Activated CD8-positive, alpha-beta memory T cell treated with anti-CD3 and anti-CD28 coated beads, Interleukin-2, amount 10 ng/mL, durations not matched to agents 7 days and 5 days (primary cell): ENCODE results near the gene XIRP2. TPM values are rescaled to one million over a fixed set of nuclear protein-coding genes. Genes with fewer than 3 reads are reported as not detected.

ENCODE experiments used
- ATAC-seq: fragments of 150-1000 bp; cut with Tn5 transposase; one replicate; pipeline ENCODE4 v1.10.0; 2021; ENCODE audit warnings: moderate library complexity
- CTCF ChIA-PET: fragments of 350-600 bp; sonication (Branson Sonifier 250); formaldehyde crosslinking; loops from one replicate; lab custom pipeline; 2021; ENCODE audit warnings: antibody characterized with exemption; lab: Charles Lee
- DNase-seq: peaks from one replicate; pipeline ENCODE4 v3.0.0-alpha.2; 2020
- H3K27ac Mint-ChIP-seq: one replicate; pipeline ENCODE4 v1.8.0; 2021; ENCODE audit warnings: mild to moderate bottlenecking, mixed read lengths
- H3K27me3 Mint-ChIP-seq: one replicate; pipeline ENCODE4 v1.8.0; 2021; ENCODE audit warnings: mixed read lengths
- H3K36me3 Mint-ChIP-seq: one replicate; pipeline ENCODE4 v1.8.0; 2021; ENCODE audit warnings: mild to moderate bottlenecking, mixed read lengths
- H3K4me1 Mint-ChIP-seq: one replicate; pipeline ENCODE4 v1.8.0; 2021; ENCODE audit warnings: mixed read lengths
- H3K4me3 Mint-ChIP-seq: one replicate; pipeline ENCODE4 v1.8.0; 2021; ENCODE audit warnings: mild to moderate bottlenecking, moderate library complexity, mixed read lengths
- H3K9me3 Mint-ChIP-seq: one replicate; pipeline ENCODE4 v1.8.0; 2022; ENCODE audit warnings: low read depth, mixed read lengths
- total RNA-seq, 2 experiments: library from RNA; stranded (reverse); gene quantifications; one replicate each; pipeline ENCODE4 v1.2.3, GENCODE V29; 2021

XIRP2 gene
- total RNA-seq, 2 experiments from 2014 or later, result not detected

- DNase-seq (no peak), ATAC-seq (no peak)
- H3K4me1 Mint-ChIP-seq, result no peaks in the 10 kb centered on the region
- H3K27me3 Mint-ChIP-seq, result no peaks in the 10 kb centered on the region
- CTCF ChIA-PET, result no interaction called here
- no peak overlapping the region for H3K27ac Mint-ChIP-seq
- peaks cover 2% of the 10 kb centered on the region for H3K9me3 Mint-ChIP-seq
- no peak overlapping the region for H3K4me3 Mint-ChIP-seq
- no peaks in the 10 kb centered on the region for H3K36me3 Mint-ChIP-seq
These were observed 246.2 kb downstream of the XIRP2 start for GRCh38 chr2:167134381-167135072.

- Mint-ChIP-seq H3K36me3 (no peaks in the 10 kb centered on the region), H3K9me3 (peaks cover 2% of the 10 kb centered on the region), H3K4me1 (no peaks in the 10 kb centered on the region), H3K27ac (no peak overlapping the region), H3K27me3 (no peaks in the 10 kb centered on the region), H3K4me3 (no peak overlapping the region)
- ATAC-seq (no peak), DNase-seq (no peak)
- CTCF ChIA-PET, result no interaction called here
These were observed 247.4 kb downstream of the XIRP2 start for GRCh38 chr2:167135706-167136105.

GRCh38 chr2:167136879-167137596 lies 248.8 kb downstream of the XIRP2 start:
- no peak for ATAC-seq
- H3K9me3 Mint-ChIP-seq, result peaks cover 2% of the 10 kb centered on the region
- CTCF ChIA-PET, result no interaction called here
- no peaks in the 10 kb centered on the region for H3K27me3 Mint-ChIP-seq
- no peaks in the 10 kb centered on the region for H3K4me1 Mint-ChIP-seq
- no peak overlapping the region for H3K4me3 Mint-ChIP-seq
- H3K27ac Mint-ChIP-seq, result no peak overlapping the region
- no peaks in the 10 kb centered on the region for H3K36me3 Mint-ChIP-seq
- DNase-seq, result no peak

GRCh38 chr2:167140330-167140729 lies 252.1 kb downstream of the XIRP2 start:
- DNase-seq (no peak), ATAC-seq (no peak)
- no peak overlapping the region for H3K27ac Mint-ChIP-seq
- CTCF ChIA-PET, result no interaction called here
- no peaks in the 10 kb centered on the region for H3K27me3 Mint-ChIP-seq
- H3K4me1 Mint-ChIP-seq, result no peaks in the 10 kb centered on the region
- H3K36me3 Mint-ChIP-seq, result no peaks in the 10 kb centered on the region
- H3K9me3 Mint-ChIP-seq, result peaks cover 2% of the 10 kb centered on the region
- no peak overlapping the region for H3K4me3 Mint-ChIP-seq

- H3K4me3 Mint-ChIP-seq, result no peak overlapping the region
- no peak overlapping the region for H3K27ac Mint-ChIP-seq
- H3K9me3 Mint-ChIP-seq, result peaks cover 2% of the 10 kb centered on the region
- no peaks in the 10 kb centered on the region for H3K36me3 Mint-ChIP-seq
- no peaks in the 10 kb centered on the region for H3K27me3 Mint-ChIP-seq
- DNase-seq (no peak), ATAC-seq (no peak)
- CTCF ChIA-PET, result no interaction called here
- no peaks in the 10 kb centered on the region for H3K4me1 Mint-ChIP-seq
These were observed 252.5 kb downstream of the XIRP2 start for GRCh38 chr2:167140767-167141166.

- Mint-ChIP-seq H3K36me3 (no peaks in the 10 kb centered on the region), H3K9me3 (peaks cover 2% of the 10 kb centered on the region), H3K27ac (no peak overlapping the region), H3K27me3 (no peaks in the 10 kb centered on the region), H3K4me3 (no peak overlapping the region), H3K4me1 (no peaks in the 10 kb centered on the region)
- CTCF ChIA-PET, result no interaction called here
- ATAC-seq (no peak), DNase-seq (no peak)
These were observed 254.3 kb downstream of the XIRP2 start for GRCh38 chr2:167142554-167142953.

- H3K4me1 Mint-ChIP-seq, result no peaks in the 10 kb centered on the region
- CTCF ChIA-PET, result no interaction called here
- H3K9me3 Mint-ChIP-seq, result no peaks in the 10 kb centered on the region
- ATAC-seq (no peak), DNase-seq (no peak)
- no peak overlapping the region for H3K27ac Mint-ChIP-seq
- H3K27me3 Mint-ChIP-seq, result no peaks in the 10 kb centered on the region
- H3K36me3 Mint-ChIP-seq, result no peaks in the 10 kb centered on the region
- no peak overlapping the region for H3K4me3 Mint-ChIP-seq
These were observed 256.1 kb downstream of the XIRP2 start for GRCh38 chr2:167144179-167144898.

- Mint-ChIP-seq H3K36me3 (no peaks in the 10 kb centered on the region), H3K27ac (no peak overlapping the region), H3K9me3 (no peaks in the 10 kb centered on the region), H3K27me3 (no peaks in the 10 kb centered on the region), H3K4me3 (no peak overlapping the region), H3K4me1 (no peaks in the 10 kb centered on the region)
- CTCF ChIA-PET, result no interaction called here
- no peak for ATAC-seq
- no peak for DNase-seq
These were observed 259.1 kb downstream of the XIRP2 start for GRCh38 chr2:167147271-167147941.

GRCh38 chr2:167151894-167152293 lies 263.6 kb downstream of the XIRP2 start:
- no peak overlapping the region for H3K4me3 Mint-ChIP-seq
- H3K27me3 Mint-ChIP-seq, result no peaks in the 10 kb centered on the region
- H3K27ac Mint-ChIP-seq, result no peak overlapping the region
- H3K4me1 Mint-ChIP-seq, result no peaks in the 10 kb centered on the region
- DNase-seq, result no peak
- H3K9me3 Mint-ChIP-seq, result no peaks in the 10 kb centered on the region
- CTCF ChIA-PET, result no interaction called here
- ATAC-seq, result no peak
- H3K36me3 Mint-ChIP-seq, result no peaks in the 10 kb centered on the region

- CTCF ChIA-PET, result no interaction called here
- Mint-ChIP-seq H3K9me3 (no peaks in the 10 kb centered on the region), H3K27ac (no peak overlapping the region), H3K27me3 (no peaks in the 10 kb centered on the region), H3K4me3 (no peak overlapping the region), H3K4me1 (no peaks in the 10 kb centered on the region), H3K36me3 (no peaks in the 10 kb centered on the region)
- ATAC-seq (no peak), DNase-seq (no peak)
These were observed 269.2 kb downstream of the XIRP2 start for GRCh38 chr2:167157523-167157922.

- Mint-ChIP-seq H3K36me3 (no peaks in the 10 kb centered on the region), H3K27me3 (no peaks in the 10 kb centered on the region)
- no peak for ATAC-seq
These were observed 288.9 kb downstream of the XIRP2 start for GRCh38 chr2:167177196-167177595.

GRCh38 chr2:167181134-167181533 lies 292.9 kb downstream of the XIRP2 start:
- H3K4me3 Mint-ChIP-seq, result no peak overlapping the region
- H3K4me1 Mint-ChIP-seq, result no peaks in the 10 kb centered on the region
- CTCF ChIA-PET, result no interaction called here
- no peaks in the 10 kb centered on the region for H3K9me3 Mint-ChIP-seq
- H3K27ac Mint-ChIP-seq, result no peak overlapping the region
- no peak for DNase-seq
- no peaks in the 10 kb centered on the region for H3K27me3 Mint-ChIP-seq
- ATAC-seq, result no peak
- no peaks in the 10 kb centered on the region for H3K36me3 Mint-ChIP-seq

More at GRCh38 chr2:167177196-167177595, 288.9 kb downstream of the XIRP2 start:
- no peaks in the 10 kb centered on the region for H3K4me1 Mint-ChIP-seq
- no peaks in the 10 kb centered on the region for H3K9me3 Mint-ChIP-seq
- no peak overlapping the region for H3K4me3 Mint-ChIP-seq
- CTCF ChIA-PET, result no interaction called here
- DNase-seq, result no peak
- H3K27ac Mint-ChIP-seq, result no peak overlapping the region

GRCh38 chr2:167181688-167182087 lies 293.4 kb downstream of the XIRP2 start:
- CTCF ChIA-PET, result no interaction called here

More at GRCh38 chr2:167181688-167182087, 293.4 kb downstream of the XIRP2 start:
- H3K4me3 Mint-ChIP-seq, result no peak overlapping the region
- DNase-seq (no peak), ATAC-seq (no peak)
- H3K9me3 Mint-ChIP-seq, result no peaks in the 10 kb centered on the region
- no peak overlapping the region for H3K27ac Mint-ChIP-seq
- no peaks in the 10 kb centered on the region for H3K36me3 Mint-ChIP-seq
- H3K4me1 Mint-ChIP-seq, result no peaks in the 10 kb centered on the region
- no peaks in the 10 kb centered on the region for H3K27me3 Mint-ChIP-seq
